Loucy (cell line): Measurements from ENCODE around the gene TMEM87A.

Experiments
- EZH2phosphoT487 ChIP-seq: fragments of 200-600 bp; IDR thresholded peaks from 2 replicates; pipeline ENCODE4 v1.6.1; 2018; ENCODE audit warnings: antibody characterized with exemption, mild to moderate bottlenecking, moderate library complexity, borderline replicate concordance
- TF ChIP-seq, protein P1 (sequence below): fragments of 200-600 bp; sonication (generic); conservative IDR thresholded peaks from 2 replicates; pipeline ENCODE4 v1.5.1; 2014; ENCODE audit warnings: mild to moderate bottlenecking, antibody characterized with exemption, low read length

GRCh38 chr15:42274702-42274989 lies 1.4 kb upstream of the TMEM87A start:
- no peak for TF ChIP-seq EZH2phosphoT487
- TF ChIP-seq, protein P1, sequence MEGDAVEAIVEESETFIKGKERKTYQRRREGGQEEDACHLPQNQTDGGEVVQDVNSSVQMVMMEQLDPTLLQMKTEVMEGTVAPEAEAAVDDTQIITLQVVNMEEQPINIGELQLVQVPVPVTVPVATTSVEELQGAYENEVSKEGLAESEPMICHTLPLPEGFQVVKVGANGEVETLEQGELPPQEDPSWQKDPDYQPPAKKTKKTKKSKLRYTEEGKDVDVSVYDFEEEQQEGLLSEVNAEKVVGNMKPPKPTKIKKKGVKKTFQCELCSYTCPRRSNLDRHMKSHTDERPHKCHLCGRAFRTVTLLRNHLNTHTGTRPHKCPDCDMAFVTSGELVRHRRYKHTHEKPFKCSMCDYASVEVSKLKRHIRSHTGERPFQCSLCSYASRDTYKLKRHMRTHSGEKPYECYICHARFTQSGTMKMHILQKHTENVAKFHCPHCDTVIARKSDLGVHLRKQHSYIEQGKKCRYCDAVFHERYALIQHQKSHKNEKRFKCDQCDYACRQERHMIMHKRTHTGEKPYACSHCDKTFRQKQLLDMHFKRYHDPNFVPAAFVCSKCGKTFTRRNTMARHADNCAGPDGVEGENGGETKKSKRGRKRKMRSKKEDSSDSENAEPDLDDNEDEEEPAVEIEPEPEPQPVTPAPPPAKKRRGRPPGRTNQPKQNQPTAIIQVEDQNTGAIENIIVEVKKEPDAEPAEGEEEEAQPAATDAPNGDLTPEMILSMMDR: no peak
